HL-60 (cell line): Measurements from ENCODE around the gene TMEM106C.

Source experiments
- DNase-seq, 2 experiments: peaks; one replicate each; pipeline ENCODE4 v3.0.0-alpha.2; 2010 to 2020; ENCODE audit warnings: low read depth in 1 of 2, low spot score in 1 of 2
- H3K27ac ChIP-seq: fragments of 250-450 bp; sonication (Bioruptor Pico); replicated peaks from 2 replicates; pipeline ENCODE4 v1.5.1; 2020; ENCODE audit warnings: mild to moderate bottlenecking, moderate library complexity
- H3K27me3 ChIP-seq: fragments of 250-450 bp; sonication (Bioruptor Pico); 2 replicates; pipeline ENCODE4 v1.5.1; 2021; ENCODE audit warnings: mild to moderate bottlenecking, moderate library complexity; ENCODE audit not compliant: insufficient read depth, poor library complexity, severe bottlenecking
- H3K4me3 ChIP-seq: replicated peaks from 2 replicates; pipeline ENCODE4 v1.5.1; 2011; ENCODE audit warnings: mild to moderate bottlenecking, control low read depth, low read length; ENCODE audit not compliant: insufficient read depth
- GABPA ChIP-seq: IDR thresholded peaks from 2 replicates; pipeline ENCODE4 v1.6.1; 2012; ENCODE audit warnings: low read depth
- POLR2AphosphoS5 ChIP-seq: IDR thresholded peaks from 2 replicates; pipeline ENCODE4 v1.6.1; 2012; ENCODE audit warnings: low read depth
- SPI1 ChIP-seq: IDR thresholded peaks from 2 replicates; pipeline ENCODE4 v1.6.1; 2012; ENCODE audit warnings: low read depth, mild to moderate bottlenecking, borderline replicate concordance
- TF ChIP-seq, protein P1 (sequence below): IDR thresholded peaks from 2 replicates; pipeline ENCODE4 v1.6.1; 2012; ENCODE audit warnings: low read depth; ENCODE audit not compliant: insufficient replicate concordance
- TF ChIP-seq, protein P2 (sequence below): IDR thresholded peaks from one replicate; pipeline ENCODE4 v1.5.1; 2011; ENCODE audit warnings: low read length, control low read depth, inconsistent platforms; ENCODE audit not compliant: insufficient read depth

The TMEM106C gene

DNA sequence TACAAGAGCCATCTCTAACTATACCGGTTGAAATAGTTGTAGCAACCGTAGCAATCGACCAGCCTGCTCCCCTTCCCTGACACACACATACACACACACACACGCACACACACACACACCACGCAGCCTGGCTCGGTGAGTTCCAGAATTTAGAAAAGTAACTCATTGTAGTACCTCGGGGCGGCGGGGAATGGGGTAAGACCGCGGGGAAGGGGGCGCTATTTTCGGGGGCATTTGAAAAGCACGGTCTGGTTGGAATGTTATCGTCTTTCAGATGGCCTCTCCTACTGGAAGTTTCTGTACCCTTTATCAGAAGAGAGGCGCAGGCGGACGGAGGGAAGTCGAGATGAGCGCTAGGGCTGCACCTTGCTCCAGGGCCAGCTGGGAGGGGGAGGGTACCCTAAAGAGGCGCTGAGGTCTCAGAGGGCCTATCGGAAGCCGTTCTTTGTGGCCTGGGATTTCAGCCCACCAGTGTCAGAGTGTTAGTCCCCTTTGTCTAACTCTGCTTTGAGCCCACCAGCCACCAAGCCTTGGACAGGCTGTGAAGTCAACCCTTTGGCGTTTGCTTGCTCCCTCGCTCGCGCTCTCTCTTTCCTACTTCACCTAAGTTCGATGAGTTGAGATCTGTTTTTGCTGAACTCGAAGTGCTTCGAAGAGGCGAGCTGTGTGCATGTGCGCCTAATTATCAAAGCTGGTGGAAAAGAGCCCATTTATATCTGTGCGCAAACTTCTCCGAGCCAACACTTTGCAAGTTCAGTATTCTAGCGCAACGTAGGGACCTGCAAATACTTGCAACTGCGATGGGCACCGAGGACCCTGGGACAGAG, 40.0 kb downstream of the TMEM106C start:
- no peak for DNase-seq
- peaks cover 87% of the 10 kb centered on the region for H3K27me3 ChIP-seq
- TF ChIP-seq POLR2AphosphoS5 (no peak), GABPA (no peak), SPI1 (no peak)
- TF ChIP-seq, protein P1, sequence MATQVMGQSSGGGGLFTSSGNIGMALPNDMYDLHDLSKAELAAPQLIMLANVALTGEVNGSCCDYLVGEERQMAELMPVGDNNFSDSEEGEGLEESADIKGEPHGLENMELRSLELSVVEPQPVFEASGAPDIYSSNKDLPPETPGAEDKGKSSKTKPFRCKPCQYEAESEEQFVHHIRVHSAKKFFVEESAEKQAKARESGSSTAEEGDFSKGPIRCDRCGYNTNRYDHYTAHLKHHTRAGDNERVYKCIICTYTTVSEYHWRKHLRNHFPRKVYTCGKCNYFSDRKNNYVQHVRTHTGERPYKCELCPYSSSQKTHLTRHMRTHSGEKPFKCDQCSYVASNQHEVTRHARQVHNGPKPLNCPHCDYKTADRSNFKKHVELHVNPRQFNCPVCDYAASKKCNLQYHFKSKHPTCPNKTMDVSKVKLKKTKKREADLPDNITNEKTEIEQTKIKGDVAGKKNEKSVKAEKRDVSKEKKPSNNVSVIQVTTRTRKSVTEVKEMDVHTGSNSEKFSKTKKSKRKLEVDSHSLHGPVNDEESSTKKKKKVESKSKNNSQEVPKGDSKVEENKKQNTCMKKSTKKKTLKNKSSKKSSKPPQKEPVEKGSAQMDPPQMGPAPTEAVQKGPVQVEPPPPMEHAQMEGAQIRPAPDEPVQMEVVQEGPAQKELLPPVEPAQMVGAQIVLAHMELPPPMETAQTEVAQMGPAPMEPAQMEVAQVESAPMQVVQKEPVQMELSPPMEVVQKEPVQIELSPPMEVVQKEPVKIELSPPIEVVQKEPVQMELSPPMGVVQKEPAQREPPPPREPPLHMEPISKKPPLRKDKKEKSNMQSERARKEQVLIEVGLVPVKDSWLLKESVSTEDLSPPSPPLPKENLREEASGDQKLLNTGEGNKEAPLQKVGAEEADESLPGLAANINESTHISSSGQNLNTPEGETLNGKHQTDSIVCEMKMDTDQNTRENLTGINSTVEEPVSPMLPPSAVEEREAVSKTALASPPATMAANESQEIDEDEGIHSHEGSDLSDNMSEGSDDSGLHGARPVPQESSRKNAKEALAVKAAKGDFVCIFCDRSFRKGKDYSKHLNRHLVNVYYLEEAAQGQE = no peak
- TF ChIP-seq, protein P2, sequence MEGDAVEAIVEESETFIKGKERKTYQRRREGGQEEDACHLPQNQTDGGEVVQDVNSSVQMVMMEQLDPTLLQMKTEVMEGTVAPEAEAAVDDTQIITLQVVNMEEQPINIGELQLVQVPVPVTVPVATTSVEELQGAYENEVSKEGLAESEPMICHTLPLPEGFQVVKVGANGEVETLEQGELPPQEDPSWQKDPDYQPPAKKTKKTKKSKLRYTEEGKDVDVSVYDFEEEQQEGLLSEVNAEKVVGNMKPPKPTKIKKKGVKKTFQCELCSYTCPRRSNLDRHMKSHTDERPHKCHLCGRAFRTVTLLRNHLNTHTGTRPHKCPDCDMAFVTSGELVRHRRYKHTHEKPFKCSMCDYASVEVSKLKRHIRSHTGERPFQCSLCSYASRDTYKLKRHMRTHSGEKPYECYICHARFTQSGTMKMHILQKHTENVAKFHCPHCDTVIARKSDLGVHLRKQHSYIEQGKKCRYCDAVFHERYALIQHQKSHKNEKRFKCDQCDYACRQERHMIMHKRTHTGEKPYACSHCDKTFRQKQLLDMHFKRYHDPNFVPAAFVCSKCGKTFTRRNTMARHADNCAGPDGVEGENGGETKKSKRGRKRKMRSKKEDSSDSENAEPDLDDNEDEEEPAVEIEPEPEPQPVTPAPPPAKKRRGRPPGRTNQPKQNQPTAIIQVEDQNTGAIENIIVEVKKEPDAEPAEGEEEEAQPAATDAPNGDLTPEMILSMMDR = no peak
- no peak overlapping the region for H3K27ac ChIP-seq
- no peak overlapping the region for H3K4me3 ChIP-seq

DNA sequence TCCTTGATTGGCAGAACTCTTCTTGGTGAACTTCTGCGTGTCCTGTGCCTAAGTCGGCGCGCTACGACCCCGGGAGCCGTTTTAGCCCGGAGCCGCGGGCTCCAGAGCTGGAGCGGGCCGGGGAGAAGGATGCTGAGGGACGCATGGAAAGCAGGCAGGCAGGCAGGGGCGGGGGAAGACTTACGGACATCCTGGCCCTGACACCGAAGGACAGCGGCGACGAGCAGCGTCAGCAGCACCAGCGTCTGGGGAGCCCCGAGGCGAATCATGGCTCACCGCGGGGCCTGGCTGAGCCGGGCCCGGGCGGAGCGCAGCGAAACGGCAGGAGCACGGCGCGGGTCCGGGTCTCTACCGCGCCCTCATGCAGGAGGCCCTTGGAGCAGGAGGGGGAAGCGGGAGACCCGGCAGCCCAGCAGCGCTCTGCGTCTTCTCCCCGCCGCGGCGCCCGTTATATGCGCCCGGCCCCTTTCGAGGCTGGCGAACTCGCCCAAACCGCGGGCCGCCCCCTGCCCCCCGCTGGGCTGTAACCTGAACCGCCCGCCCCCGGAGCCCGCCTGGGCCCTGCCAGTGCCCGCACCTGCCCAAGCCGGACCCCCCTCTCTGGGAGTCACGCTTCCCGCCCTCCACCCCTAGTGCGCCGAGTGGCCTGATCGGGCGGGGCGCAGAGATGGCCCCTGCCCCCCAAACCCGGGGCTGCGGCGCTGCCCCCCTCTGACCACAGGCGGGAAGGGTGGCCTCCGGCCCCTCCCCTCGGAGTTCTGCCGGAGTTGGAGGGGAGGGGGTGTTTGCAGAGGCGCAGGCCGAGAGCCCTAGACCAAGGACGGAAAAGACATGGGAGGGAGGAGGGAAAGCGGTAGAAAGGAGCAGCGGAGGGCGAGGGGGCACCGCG, 40.9 kb downstream of the TMEM106C start, which contains the start of gene COL2A1:
Gene COL2A1, minus strand, starts transcription at position 424 of the 889 bp plus-strand sequence. Its CDS starts 155 bp downstream, at position 269.
- Histone ChIP-seq H3K4me3 (no peak within 1 kb of the TSS; the same call in 1 of the 2 replicates), H3K27me3 (peaks cover 84% of the 10 kb centered on the region), H3K27ac (no peak within 1 kb of the TSS)
- TF ChIP-seq GABPA = no peak
- TF ChIP-seq, protein P2 = no peak
- TF ChIP-seq SPI1 = no peak
- TF ChIP-seq, protein P1 = no peak
- no peak for TF ChIP-seq POLR2AphosphoS5
- peak; percentile 24 to 29 for DNase-seq

DNA sequence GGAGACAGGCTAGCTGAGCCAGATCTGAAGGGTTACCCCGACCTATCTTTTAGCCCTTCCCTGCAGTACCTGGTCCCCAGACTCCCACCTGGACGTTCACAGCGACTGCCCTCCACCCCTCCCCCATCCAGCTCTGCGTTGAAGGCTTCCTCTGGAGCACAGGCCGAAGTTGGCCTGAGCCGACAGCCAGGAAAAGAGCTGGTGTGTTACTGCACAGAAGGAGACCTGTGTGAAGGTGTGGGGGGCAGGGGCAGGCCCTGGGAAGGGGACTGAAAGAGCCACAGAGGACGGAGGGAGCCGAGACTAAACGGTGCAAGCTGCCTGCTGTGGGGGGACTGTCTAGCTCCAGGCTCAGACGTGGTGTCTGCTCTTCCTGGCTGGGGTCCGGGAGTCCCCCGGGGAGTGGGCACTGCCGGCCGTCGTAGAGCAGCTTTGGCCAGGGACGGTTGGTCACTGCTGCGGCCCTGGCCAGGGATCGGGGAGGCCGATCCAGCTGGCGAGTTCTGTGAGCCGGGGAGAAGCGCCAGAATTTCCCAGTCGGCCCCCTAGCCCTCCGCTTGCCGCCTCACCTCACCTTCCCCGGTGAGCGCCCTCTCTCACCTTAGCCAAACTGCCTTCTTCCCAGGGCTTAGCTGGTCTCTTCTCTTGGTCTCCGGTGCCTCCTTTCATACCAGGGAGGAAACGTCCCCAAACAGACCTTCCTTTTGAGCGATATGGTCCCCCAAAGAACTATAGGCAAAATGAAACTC, 41.8 kb downstream of the TMEM106C start:
- Histone ChIP-seq H3K27ac (no peak overlapping the region), H3K4me3 (no peak overlapping the region), H3K27me3 (peaks cover 84% of the 10 kb centered on the region)
- no peak for DNase-seq
- TF ChIP-seq POLR2AphosphoS5 = no peak
- TF ChIP-seq, protein P2 = no peak
- no peak for TF ChIP-seq GABPA
- no peak for TF ChIP-seq SPI1
- TF ChIP-seq, protein P1 = no peak
